Fibroblast of lung (primary cell): ENCODE measurements around the gene CWC25. TPM values are rescaled to one million over a fixed set of nuclear protein-coding genes. Genes with fewer than 3 reads are reported as not detected.

Source experiments
- DNase-seq, 2 donors: peaks; one replicate each; pipeline versions ENCODE4 v3.0.0 to v3.0.0-alpha.2; 2010; ENCODE audit warnings: low read depth in 2 of 2
- H2AFZ ChIP-seq: 2 replicates; pipeline ENCODE4 v1.5.1; 2012; ENCODE audit warnings: low read length, control low read depth, inconsistent platforms
- H3K27ac ChIP-seq: 2 replicates; pipeline ENCODE4 v1.5.1; 2011; ENCODE audit warnings: low read length, control low read depth; ENCODE audit not compliant: insufficient read depth
- H3K27me3 ChIP-seq: 2 replicates; pipeline ENCODE4 v1.5.1; 2011; ENCODE audit warnings: mild to moderate bottlenecking, low read length; ENCODE audit not compliant: control insufficient read depth, insufficient read depth
- H3K36me3 ChIP-seq: 2 replicates; pipeline ENCODE4 v1.5.1; 2011; ENCODE audit warnings: low read length; ENCODE audit not compliant: control insufficient read depth, insufficient read depth
- H3K4me1 ChIP-seq: 2 replicates; pipeline ENCODE4 v1.5.1; 2011; ENCODE audit warnings: low read length; ENCODE audit not compliant: control insufficient read depth, insufficient read depth; ENCODE audit errors: extremely low read depth
- H3K4me2 ChIP-seq: 2 replicates; pipeline ENCODE4 v1.5.1; 2011; ENCODE audit warnings: low read length, control low read depth; ENCODE audit not compliant: insufficient read depth; ENCODE audit errors: extremely low read depth
- H3K4me3 ChIP-seq, 4 experiments: fragments of 200-600 bp in 1 of 4; sonication (generic) in 1 of 4; replicated peaks in 1 of 4; 2 replicates each; pipeline ENCODE4 v1.5.1; 2011 to 2016; ENCODE audit warnings: low read length in 4 of 4, low read depth in 3 of 4, mild to moderate bottlenecking in 3 of 4, control low read depth in 2 of 4, inconsistent platforms in 1 of 4, mixed read lengths in 1 of 4; ENCODE audit not compliant: insufficient read depth in 1 of 4; ENCODE audit errors: control extremely low read depth in 1 of 4
- H3K79me2 ChIP-seq: 2 replicates; pipeline ENCODE4 v1.5.1; 2012; ENCODE audit warnings: mild to moderate bottlenecking, low read length, inconsistent platforms; ENCODE audit not compliant: control insufficient read depth, insufficient read depth
- H3K9ac ChIP-seq: 2 replicates; pipeline ENCODE4 v1.5.1; 2011; ENCODE audit warnings: mild to moderate bottlenecking, low read length, control low read depth; ENCODE audit not compliant: insufficient read depth
- H3K9me3 ChIP-seq: 2 replicates; pipeline ENCODE4 v1.5.1; 2012; ENCODE audit warnings: low read depth, low read length; ENCODE audit not compliant: control insufficient read depth, insufficient read depth
- H4K20me1 ChIP-seq: 2 replicates; pipeline ENCODE4 v1.5.1; 2011; ENCODE audit warnings: low read length; ENCODE audit not compliant: control insufficient read depth, insufficient read depth; ENCODE audit errors: extremely low read depth
- EZH2 ChIP-seq: IDR thresholded peaks from 2 replicates; pipeline ENCODE4 v1.5.1; 2012; ENCODE audit warnings: low read length, control low read depth, mild to moderate bottlenecking; ENCODE audit errors: missing control alignments
- polyA plus RNA-seq, 2 donors: library from polyadenylated mRNA; depleted of rRNA in 1 of 2; stranded (reverse) in 1 of 2; unstranded in 1 of 2; fragments of >200 nt; gene quantifications; 2 replicates each; pipeline ENCODE4 v1.2.1, GENCODE V29; 2011 to 2012; ENCODE audit warnings: missing spikeins in 1 of 2
- total RNA-seq: library from RNA; depleted of rRNA; stranded (reverse); fragments of >200 nt; gene quantifications from 2 replicates; pipeline ENCODE4 v1.2.1, GENCODE V29; 2014
- TF ChIP-seq, protein P1 (sequence below), 2 donors: IDR thresholded peaks in 1 of 2; conservative IDR thresholded peaks in 1 of 2; 1 replicate in 1 of 2; 2 replicates in 1 of 2; pipeline ENCODE4 v1.5.1; 2011 to 2012; ENCODE audit warnings: low read length in 2 of 2, control low read depth in 1 of 2, inconsistent platforms in 1 of 2, low read depth in 1 of 2, mild to moderate bottlenecking in 1 of 2

CWC25 gene
- total and polyA plus RNA-seq, 2 donors (not counting 1 experiment from before 2014, with no cell fraction given) = 10.9 to 14.4 TPM

GRCh38 chr17:38797828-38798227 is 27.3 kb downstream of the CWC25 start:
- DNase-seq = no peak
- Histone ChIP-seq H3K36me3 (no peaks in the 10 kb centered on the region), H2AFZ (no peak overlapping the region), H3K4me1 (peaks cover 11% of the 10 kb centered on the region), H3K9ac (no peak overlapping the region), H3K4me2 (peak overlapping the region; percentile 79), H3K79me2 (peaks cover 51% of the 10 kb centered on the region), H3K4me3 (peak overlapping the region; percentile 54 to 85 (median 80)), H3K27ac (no peak overlapping the region), H4K20me1 (no peaks in the 10 kb centered on the region), H3K27me3 (no peaks in the 10 kb centered on the region), H3K9me3 (no peaks in the 10 kb centered on the region)
- TF ChIP-seq, protein P1, sequence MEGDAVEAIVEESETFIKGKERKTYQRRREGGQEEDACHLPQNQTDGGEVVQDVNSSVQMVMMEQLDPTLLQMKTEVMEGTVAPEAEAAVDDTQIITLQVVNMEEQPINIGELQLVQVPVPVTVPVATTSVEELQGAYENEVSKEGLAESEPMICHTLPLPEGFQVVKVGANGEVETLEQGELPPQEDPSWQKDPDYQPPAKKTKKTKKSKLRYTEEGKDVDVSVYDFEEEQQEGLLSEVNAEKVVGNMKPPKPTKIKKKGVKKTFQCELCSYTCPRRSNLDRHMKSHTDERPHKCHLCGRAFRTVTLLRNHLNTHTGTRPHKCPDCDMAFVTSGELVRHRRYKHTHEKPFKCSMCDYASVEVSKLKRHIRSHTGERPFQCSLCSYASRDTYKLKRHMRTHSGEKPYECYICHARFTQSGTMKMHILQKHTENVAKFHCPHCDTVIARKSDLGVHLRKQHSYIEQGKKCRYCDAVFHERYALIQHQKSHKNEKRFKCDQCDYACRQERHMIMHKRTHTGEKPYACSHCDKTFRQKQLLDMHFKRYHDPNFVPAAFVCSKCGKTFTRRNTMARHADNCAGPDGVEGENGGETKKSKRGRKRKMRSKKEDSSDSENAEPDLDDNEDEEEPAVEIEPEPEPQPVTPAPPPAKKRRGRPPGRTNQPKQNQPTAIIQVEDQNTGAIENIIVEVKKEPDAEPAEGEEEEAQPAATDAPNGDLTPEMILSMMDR (conservative IDR thresholded peaks at IDR 0.05 in 1 of 2, IDR thresholded peaks at IDR 0.05 in 1 of 2; ENCODE audit: low read depth in 1 of 2, low read length in 2 of 2) = no peak
- no peak for TF ChIP-seq EZH2

- Histone ChIP-seq H3K27ac (no peak overlapping the region), H3K4me3 (peak overlapping the region; percentile 54 to 85 (median 80)), H2AFZ (no peak overlapping the region), H3K79me2 (peaks cover 58% of the 10 kb centered on the region), H3K27me3 (no peaks in the 10 kb centered on the region), H3K4me2 (peak overlapping the region; percentile 79), H3K9me3 (no peaks in the 10 kb centered on the region), H4K20me1 (no peaks in the 10 kb centered on the region), H3K4me1 (peaks cover 11% of the 10 kb centered on the region), H3K36me3 (peaks cover 3% of the 10 kb centered on the region), H3K9ac (no peak overlapping the region)
- no peak for TF ChIP-seq EZH2
- TF ChIP-seq, protein P1 (conservative IDR thresholded peaks at IDR 0.05 in 1 of 2, IDR thresholded peaks at IDR 0.05 in 1 of 2; ENCODE audit: low read depth in 1 of 2, low read length in 2 of 2) = no peak
- peak in 1 of 2 donors; percentile 23 for DNase-seq
Observed at GRCh38 chr17:38797158-38797490, 28.0 kb downstream of the CWC25 start.

DNA sequence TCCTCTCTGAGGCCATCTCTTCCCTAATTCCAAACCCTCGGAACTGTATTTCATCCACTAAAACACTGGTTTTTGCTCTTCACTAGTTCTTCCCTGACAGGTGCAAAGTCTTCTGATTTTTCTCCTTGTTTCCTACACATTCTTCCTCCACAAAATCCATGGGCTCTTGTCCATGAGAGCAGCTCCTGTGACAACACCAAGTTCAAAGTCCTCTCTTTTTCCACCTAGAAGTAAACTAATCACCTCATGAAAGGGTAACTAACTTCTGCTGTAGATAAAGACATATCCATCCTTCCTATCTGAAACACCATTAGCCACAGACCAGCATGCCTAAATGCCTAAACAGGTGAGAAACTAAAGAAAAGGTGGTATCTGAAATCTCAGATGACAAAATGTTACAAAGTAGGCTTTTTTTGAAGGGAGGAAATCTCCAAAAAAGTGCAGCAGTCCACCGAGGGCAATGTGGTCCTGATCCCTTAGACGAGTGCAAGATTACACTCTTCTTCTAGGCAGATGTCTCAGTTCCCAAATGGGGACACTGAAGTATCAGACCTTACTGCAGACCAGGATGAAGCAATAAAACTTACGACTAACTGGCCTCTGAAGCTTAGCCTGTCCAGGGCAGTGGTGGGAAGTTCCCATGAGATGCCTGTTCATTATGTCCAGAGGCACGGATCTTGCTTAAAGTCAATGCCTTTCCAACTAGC is 28.5 kb downstream of the CWC25 start:
- no peaks in the 10 kb centered on the region for H4K20me1 ChIP-seq
- peaks cover 3% of the 10 kb centered on the region for H3K36me3 ChIP-seq
- H3K4me3 ChIP-seq = peak overlapping the region in 1 of 4 experiments; percentile 76

More for the DNA sequence above, 28.5 kb downstream of the CWC25 start:
- Histone ChIP-seq H2AFZ (no peak overlapping the region), H3K4me2 (no peak overlapping the region), H3K79me2 (peaks cover 62% of the 10 kb centered on the region), H3K9ac (no peak overlapping the region), H3K9me3 (no peaks in the 10 kb centered on the region), H3K27me3 (no peaks in the 10 kb centered on the region), H3K4me1 (peaks cover 11% of the 10 kb centered on the region), H3K27ac (no peak overlapping the region)
- TF ChIP-seq, protein P1 (conservative IDR thresholded peaks at IDR 0.05 in 1 of 2, IDR thresholded peaks at IDR 0.05 in 1 of 2; ENCODE audit: low read depth in 1 of 2, low read length in 2 of 2) = no peak
- TF ChIP-seq EZH2 = no peak
- no peak for DNase-seq
